GM12874 (cell line): ENCODE results near the gene SLC39A11.

Experiments
- TF ChIP-seq, protein P1 (sequence below): IDR thresholded peaks from 2 replicates; pipeline ENCODE4 v1.5.1; 2011; ENCODE audit warnings: low read depth, mild to moderate bottlenecking, control low read depth, low read length, moderate library complexity; ENCODE audit not compliant: insufficient read depth

Gene SLC39A11

DNA sequence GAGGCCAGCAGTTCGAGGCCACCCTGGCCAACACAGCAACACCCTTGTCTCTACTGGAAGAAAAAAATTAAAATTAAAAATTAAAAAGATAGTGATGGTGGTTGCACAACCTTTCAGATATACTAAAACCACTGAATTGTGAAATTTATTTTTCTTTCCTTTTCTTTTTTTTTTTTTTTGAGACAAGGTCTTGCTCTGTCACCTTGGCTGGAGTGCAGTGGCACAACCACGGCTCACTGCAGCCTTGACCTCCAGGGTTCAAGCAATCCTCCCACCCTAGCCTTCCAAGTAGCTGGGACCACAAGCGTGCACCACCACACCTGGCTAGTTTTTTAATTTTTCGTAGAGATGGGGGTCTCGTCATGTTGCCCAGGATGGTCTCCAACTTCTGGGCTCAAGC lies 254.4 kb downstream of the SLC39A11 start:
- TF ChIP-seq, protein P1, sequence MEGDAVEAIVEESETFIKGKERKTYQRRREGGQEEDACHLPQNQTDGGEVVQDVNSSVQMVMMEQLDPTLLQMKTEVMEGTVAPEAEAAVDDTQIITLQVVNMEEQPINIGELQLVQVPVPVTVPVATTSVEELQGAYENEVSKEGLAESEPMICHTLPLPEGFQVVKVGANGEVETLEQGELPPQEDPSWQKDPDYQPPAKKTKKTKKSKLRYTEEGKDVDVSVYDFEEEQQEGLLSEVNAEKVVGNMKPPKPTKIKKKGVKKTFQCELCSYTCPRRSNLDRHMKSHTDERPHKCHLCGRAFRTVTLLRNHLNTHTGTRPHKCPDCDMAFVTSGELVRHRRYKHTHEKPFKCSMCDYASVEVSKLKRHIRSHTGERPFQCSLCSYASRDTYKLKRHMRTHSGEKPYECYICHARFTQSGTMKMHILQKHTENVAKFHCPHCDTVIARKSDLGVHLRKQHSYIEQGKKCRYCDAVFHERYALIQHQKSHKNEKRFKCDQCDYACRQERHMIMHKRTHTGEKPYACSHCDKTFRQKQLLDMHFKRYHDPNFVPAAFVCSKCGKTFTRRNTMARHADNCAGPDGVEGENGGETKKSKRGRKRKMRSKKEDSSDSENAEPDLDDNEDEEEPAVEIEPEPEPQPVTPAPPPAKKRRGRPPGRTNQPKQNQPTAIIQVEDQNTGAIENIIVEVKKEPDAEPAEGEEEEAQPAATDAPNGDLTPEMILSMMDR, result no peak

GRCh38 chr17:72837335-72837734 lies 255.2 kb downstream of the SLC39A11 start:
- TF ChIP-seq, protein P1, result no peak

- TF ChIP-seq, protein P1, result no peak
These were observed 259.2 kb downstream of the SLC39A11 start for GRCh38 chr17:72833128-72833765.

DNA sequence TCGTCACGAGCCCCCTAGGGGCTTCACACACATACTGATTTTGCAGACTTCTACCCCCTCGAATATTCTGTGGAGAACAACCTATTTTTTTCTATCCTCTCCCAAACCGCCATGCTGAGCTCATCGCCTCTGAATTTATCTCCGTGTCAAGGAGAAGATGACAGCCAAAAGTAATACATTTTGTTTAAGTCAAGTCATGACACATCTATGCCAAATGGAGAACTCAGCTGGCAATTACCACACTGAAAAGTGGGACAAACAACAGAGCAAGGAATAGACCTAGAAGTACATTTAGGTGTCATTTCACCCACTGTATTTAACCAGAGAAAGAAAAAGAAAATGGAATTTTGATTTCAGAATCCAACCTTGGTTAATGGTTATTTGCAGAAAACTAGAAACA lies 260.2 kb downstream of the SLC39A11 start:
- TF ChIP-seq, protein P1, result no peak

GRCh38 chr17:72829883-72830282 lies 262.6 kb downstream of the SLC39A11 start:
- TF ChIP-seq, protein P1, result no peak

DNA sequence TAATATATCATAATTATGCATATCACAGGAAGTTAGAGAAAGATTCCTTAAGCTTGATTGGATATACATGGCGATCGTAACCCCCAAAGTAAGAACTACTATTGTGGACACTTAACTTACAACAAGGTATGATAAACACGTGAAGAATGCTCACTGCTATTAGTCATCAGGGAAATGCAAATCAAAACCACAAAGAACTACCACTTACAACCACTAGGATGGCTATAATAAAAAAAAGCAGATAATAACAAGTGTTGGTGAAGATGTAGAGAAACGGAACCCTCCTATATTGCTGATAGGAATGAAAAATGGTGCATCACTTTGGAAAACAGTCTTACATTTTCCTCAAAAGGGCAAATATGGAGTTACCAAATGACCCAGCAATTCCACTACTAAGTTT lies 265.9 kb downstream of the SLC39A11 start:
- TF ChIP-seq, protein P1, result no peak

GRCh38 chr17:72825218-72825617 lies 267.3 kb downstream of the SLC39A11 start:
- TF ChIP-seq, protein P1, result no peak
